Neural progenitor cell (in vitro differentiated cells): Measurements from ENCODE around the gene SNTG2.

Experiments used
- CTCF ChIP-seq: fragments of 200-600 bp; sonication (generic); IDR thresholded peaks from 2 replicates; pipeline ENCODE4 v1.5.1; 2017; ENCODE audit warnings: antibody characterized with exemption, mild to moderate bottlenecking
- EZH2phosphoT487 ChIP-seq: fragments of 200-600 bp; sonication (generic); IDR thresholded peaks from 2 replicates; pipeline ENCODE4 v1.6.1; 2017; ENCODE audit warnings: antibody characterized with exemption

GRCh38 chr2:1091895-1092585 lies 141.4 kb downstream of the SNTG2 start:
- TF ChIP-seq CTCF = no peak
- no peak for TF ChIP-seq EZH2phosphoT487
